Spleen (tissue), 7 donors: Measurements from ENCODE around the gene ANO2.

Source experiments
- POLR2A ChIP-seq, 3 donors: fragments of 450-650 bp; IDR thresholded peaks; one replicate each; pipeline ENCODE4 v1.5.1; 2017; ENCODE audit warnings: antibody characterized with exemption in 3 of 3, mild to moderate bottlenecking in 1 of 3
- TF ChIP-seq, protein P1 (sequence below), 11 experiments: fragments of 200-600 bp in 7 of 11; fragments of 450-650 bp in 4 of 11; sonication (generic) in 4 of 11; IDR thresholded peaks in 8 of 11; conservative IDR thresholded peaks in 3 of 11; 1 replicate in 7 of 11; 2 replicates in 4 of 11; pipeline versions ENCODE4 v1.4.0 to v1.8.0; 2016 to 2021; ENCODE audit warnings: antibody characterized with exemption in 11 of 11, inconsistent platforms in 4 of 11, mild to moderate bottlenecking in 1 of 11
- donor health status: DM: no; HTN: no; CAD: no; lungs with moderate emphysema.
- donor health status: DM: no; HTN: no; CAD: no.
- donor health status: DM: no; HTN: no; CAD: no.

GRCh38 chr12:5916785-5917290, 28.2 kb downstream of the ANO2 start:
- TF ChIP-seq, protein P1, sequence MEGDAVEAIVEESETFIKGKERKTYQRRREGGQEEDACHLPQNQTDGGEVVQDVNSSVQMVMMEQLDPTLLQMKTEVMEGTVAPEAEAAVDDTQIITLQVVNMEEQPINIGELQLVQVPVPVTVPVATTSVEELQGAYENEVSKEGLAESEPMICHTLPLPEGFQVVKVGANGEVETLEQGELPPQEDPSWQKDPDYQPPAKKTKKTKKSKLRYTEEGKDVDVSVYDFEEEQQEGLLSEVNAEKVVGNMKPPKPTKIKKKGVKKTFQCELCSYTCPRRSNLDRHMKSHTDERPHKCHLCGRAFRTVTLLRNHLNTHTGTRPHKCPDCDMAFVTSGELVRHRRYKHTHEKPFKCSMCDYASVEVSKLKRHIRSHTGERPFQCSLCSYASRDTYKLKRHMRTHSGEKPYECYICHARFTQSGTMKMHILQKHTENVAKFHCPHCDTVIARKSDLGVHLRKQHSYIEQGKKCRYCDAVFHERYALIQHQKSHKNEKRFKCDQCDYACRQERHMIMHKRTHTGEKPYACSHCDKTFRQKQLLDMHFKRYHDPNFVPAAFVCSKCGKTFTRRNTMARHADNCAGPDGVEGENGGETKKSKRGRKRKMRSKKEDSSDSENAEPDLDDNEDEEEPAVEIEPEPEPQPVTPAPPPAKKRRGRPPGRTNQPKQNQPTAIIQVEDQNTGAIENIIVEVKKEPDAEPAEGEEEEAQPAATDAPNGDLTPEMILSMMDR (IDR thresholded peaks at IDR 0.05 in 8 of 11, conservative IDR thresholded peaks at IDR 0.05 in 3 of 11) = no peak
- TF ChIP-seq POLR2A (IDR thresholded peaks at IDR 0.05) = no peak
